AG08395 (cell line): ENCODE data around the gene ATRIP.

Experiments used
- DNase-seq: peaks from one replicate; pipeline ENCODE4 v3.0.0; 2012; ENCODE audit warnings: mixed read lengths, low spot score

The ATRIP gene

DNA sequence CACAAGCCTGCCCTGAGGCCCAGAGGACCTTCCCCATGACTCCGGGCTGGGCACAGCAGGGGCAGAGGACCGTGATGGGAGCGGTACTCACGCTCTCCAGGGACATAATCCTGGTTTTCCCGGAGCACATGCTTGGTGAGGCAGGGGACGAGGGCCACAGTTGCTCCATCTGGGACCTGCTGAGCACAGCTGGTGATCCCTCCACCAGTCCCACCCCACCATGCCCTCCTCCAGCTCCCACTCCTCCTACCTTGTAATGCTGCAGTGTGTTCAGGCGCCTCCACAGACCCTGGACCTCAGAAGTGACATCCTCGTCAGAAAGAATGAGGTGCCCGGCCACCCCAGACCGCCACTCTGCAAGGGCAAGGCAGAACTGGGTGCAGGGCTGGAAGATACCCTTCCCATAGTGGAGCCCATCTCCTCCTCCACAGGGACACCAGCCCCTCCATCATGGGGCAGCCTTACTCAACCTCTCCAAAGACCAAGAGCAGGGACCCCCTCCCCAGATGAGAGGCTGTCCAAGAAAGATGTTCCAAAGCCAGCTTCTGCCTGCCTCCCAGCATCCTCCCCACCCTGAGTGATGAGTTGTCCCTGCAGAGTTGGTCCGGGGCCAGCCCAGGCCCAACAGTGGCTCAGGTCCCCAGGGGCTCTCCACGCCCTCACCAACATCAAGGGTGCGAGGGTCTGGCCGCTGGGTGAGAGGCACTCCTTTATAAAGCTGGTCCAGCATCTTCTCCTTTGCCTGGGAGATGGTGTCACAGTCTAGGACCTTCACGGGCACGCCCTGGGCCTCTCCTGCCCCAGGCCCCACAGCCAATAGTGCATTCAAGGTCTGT, 36.1 kb upstream of the ATRIP start:
- DNase-seq, result no peak

DNA sequence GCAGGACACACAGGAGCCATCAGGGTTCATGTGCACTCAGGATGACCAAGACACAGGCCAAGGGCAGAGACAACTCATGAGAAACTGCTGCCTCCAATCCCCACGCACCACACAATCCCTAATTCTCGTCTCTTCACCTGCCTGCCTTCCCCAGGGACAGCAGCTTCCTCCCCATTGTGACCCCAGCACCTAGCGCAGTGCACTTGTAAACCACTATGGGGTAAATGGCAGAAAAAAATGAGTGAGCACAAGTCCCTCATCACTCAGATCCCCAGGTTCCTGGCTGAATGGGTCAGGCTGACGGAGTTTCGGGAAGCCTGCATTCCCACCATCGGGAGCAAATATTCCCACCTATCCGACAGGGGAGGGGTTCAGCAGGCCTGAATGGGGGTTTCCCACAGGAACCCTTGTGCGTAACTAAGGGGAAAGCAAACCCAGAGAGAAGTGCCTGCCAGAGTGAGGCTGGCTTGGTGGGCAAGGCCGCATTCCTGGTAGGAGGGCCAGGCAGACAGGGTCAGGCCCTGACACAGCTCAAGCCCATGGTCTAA, 35.4 kb upstream of the ATRIP start:
- no peak for DNase-seq

DNA sequence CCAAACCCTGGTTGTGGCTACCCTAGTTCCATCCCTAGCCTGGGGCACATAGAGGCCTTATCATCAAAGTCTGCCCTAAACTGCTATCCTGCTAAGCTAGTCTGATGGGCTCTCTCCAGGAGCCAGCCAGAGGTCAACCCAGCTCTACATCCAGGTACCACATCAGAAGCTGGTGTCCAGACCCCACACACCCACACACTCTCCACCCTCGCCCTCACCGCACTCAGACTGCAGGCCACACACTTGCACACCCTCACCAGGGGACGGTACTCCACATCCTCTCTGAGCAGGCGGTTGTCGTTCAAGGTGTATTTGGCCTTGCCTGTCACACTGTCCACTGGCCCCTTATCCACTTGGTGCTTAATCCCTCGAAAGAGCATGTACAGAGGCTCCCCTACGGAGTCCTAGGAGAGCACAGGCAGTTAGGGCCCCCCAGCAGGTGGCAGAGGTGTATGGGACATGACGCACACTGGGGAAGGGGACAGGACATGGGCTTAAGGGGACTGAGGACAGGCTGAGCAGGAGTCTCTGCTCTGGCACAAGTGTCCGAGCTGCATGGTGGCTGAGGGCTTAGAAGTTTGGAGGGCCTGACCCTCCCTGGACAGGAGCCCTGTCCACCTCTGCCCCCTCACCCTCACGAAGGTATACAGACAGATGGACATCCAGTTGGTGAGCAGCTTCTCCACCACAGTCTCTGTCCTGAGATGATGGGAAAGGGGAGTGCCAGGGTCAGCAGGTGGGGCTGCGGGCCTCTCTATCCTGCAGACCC, 34.7 kb upstream of the ATRIP start:
- DNase-seq, result no peak

DNA sequence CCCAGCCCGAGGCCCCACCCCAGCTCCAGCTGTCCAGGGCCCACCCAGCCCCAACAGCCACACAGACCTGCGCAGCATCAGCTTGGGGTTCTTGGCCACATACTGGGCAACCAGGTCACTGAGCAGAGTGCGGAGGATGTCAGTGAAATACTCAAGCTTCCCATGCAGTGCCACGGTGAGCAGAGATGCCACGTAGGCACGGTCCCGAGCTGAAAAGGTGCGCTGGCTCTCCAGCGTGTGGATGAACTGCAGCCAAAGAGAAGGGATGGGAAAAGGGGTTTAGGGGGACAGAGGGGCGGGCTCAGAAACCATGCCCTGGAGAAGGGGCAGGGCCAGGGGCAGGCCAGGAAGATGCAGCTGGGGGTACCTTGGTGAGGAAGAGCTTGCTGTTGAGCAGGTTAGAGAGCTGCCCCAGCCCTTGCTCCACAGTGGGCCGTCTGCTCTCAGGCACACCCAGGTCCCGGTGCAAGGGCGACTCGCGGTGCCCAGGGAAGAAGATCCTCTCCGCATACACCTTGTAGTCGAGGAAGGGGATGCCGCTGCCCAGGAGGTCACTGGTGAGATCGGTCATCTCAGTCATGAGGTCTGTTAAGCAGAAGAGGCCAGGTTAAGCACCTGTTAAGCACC, 34.0 kb upstream of the ATRIP start:
- no peak for DNase-seq

DNA sequence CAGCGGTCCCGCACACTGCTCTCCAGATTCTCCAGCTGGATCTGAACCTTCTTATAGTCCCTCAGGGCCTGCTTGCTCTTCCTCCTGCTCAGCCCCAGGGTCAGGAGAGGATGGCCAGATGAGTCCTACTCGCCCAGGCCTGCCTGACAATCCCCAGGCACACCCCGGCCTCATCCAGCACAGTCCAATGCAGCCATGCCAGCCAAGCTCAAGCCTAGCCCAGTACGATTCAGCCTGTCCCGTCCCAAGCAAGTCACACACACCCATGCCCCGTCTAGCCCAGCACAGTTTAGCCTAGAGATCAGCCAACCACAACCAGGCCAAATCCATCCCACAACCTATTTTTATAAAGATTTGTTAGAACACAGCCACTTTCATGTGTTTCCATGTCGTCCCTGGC, 33.5 kb upstream of the ATRIP start:
- DNase-seq, result no peak

DNA sequence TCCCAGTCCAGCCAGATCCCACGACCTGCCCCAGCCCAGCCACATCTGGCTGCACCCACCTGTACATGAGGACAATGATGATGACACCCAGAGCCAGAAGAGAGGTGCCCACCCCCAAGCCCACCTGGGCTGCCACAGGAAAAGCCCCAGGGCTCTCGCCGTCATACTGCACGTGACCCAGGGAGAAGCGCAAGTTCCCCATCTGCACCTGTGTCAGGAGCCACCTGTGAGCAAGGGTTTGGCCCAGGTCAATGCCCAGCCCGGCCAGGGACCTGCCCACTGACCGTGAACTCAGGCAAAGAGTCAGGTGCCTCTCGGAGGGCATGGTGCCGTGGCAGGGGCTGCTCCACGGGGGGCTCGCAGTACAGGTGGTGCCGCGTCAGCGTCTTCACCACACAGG, 32.9 kb upstream of the ATRIP start:
- no peak for DNase-seq

DNA sequence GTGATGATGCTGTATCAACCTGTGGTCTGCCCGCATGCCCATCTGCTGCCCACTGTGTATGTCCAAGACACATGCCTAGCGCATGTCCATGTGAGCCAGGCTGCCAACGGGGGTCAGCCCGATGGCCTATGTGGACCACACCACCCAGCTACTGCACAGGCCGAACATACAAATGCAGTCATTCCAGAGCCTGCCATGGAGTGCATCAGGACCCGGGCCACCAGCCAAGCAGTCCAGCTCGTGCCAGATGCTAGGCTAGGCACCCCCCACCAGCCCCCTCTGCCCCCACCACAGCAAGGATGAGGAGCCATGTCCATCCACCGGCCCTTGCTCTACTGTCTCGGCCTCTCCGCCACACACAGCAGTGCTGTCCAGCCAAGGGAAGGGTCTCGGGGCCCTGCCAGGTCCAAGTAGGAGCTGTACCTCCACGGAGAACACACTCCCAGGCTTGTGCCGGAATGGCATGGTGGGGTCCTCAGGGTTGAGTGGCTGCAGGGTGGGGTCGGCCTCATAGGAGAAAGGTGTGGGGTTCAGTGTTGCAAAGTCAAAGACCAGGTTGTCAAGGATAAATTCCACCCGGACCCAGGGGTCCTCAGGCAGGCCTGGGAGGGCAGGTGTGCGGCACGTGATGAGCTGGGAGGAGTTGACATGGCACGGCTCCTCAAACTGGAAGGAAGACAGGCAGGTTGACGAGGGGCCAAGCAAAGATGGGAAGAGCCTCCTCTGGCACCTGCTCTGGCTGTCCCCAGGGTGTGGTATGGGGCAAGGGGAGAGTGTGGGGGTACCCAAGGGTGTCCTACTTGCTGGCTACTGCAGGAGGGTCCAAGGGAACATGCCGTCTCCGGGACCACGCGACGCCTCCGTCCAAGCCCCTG, 31.9 kb upstream of the ATRIP start:
- DNase-seq, result no peak

DNA sequence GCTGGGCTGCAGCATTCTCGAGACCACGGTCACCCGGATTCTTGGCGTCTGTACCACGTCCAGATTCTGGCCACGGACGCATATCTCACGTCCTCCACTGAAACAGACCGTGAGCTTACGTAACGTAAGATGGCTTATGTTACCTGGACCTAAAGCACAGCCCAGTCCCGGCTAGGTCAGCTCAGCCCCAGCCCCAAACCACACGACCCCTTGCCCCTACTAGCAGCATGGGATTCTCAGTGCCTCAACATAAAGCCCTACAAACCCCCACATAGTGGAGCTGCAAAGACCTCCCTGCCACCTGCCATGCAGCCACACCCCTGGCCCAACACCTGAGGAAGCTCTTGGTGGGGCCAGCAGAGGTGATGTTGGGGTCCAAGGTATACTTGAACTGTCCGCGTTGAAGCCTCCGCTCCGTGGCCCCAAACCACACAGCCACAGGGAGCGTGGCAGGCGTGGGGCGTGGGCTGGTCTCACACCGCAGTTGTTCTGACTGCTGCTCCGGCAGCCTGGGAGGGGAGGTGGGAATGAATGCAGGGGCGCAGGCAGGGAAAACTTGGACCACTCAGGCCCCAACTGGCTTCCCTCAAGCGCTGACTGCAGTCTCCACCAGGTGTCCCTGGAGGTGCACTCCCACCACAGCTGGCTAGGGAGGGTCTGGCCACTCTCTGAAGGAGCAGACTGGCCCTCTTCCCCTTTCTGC, 31.1 kb upstream of the ATRIP start:
- DNase-seq, result no peak

DNA sequence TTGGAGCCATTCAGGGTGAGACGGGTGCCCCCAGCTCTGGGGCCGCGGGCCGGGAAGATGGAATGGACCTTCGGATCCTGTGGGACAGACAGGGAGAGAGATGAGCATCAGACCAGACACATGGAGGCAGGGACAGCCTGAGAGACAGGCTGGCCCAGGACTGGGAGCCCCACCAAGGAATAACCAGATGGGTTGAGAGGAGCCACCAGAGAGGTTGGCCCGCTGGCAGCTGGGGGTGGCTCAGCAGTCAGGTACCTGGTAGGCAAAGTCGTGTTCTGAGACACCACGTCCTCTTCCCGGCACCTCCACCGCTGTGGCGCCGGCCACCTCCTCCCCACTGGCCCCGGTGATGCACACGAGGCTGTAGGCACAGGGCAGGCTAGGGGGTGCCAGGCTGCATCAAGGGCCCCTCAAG, 30.4 kb upstream of the ATRIP start:
- DNase-seq, result no peak

DNA sequence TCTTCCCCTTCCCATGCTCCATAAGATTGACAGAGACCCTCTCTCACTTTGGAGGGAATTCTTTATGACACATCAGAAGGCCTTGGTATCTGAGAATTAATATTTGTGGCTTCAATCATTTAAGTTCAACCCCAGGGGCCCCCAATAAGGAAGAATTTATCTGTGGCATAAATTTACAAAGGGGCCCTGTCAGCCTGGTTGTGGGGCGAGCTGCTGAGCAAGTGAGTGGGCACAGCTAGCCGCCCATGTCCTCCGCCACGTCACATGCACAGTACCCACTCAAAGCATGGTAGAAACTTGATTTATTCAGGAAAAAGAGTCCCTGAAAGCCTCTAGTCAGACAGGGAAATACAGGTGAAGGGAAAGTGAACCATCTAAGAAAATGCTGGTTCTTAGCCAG, 30.0 kb upstream of the ATRIP start:
- no peak for DNase-seq

DNA sequence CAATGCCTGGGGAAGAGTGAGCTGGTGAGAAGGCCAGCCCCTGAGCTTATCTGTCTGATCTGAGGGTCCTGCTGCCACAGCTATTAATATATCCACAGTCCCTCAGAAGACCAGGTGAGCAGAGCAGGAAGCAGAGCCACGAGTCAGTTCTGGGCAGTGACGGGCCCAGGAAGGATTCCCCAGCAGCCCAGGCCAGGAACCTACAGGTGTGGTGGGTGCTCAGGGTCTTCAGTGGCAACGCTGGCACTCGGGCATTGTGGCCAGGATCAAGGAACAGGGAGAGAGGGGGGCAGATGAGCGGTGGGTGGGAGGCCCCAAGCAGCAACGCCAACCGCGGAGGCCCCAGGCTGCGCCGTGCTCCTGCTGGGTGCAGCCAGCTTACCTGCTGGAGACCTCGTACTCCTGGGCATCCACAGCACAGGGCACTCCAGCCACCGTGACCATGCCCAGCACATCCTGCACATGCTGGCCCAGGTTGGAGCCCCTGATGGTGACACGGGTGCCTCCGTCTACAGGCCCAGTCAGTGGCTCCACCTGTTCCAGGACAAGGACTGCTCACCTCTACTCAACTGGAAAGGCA, 28.9 kb upstream of the ATRIP start:
- no peak for DNase-seq

DNA sequence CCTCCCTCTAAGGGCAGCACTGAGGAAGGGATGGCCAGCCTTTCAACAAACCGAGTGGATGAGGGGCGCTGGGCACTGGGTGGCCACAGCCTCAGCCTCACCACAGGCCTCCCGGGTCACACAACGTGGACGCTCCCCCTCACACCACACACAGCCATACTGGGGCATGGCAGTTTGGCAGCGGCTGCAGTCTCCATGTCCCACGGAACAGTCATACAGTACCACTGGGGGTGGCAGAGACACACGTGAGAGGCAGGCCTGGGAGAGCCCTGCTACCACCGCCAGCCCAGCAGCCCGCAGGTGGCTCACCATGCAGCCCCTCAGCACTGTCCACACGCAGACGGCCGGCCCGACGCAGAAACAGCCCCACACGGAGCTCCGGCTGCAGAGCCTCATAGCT, 28.4 kb upstream of the ATRIP start:
- no peak for DNase-seq

DNA sequence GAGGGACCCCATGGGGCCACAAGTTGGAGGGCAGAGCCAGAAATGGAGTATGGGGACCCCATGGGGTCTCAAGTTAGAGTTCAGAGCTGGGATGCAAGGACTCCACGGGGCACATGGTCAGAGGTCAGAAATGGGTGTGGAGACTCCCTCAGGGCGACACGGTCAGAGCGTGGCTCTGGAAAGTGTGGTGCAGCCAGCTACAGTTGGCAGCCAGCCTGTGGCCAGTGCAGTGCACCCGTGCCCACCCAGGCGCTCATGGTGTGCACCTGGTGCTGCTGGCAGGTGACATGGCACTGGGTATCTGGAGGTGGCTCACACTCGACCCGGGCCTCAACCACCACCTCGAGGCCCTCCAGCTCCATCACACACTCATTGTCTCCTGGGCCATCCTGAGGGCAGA, 27.9 kb upstream of the ATRIP start:
- no peak for DNase-seq

DNA sequence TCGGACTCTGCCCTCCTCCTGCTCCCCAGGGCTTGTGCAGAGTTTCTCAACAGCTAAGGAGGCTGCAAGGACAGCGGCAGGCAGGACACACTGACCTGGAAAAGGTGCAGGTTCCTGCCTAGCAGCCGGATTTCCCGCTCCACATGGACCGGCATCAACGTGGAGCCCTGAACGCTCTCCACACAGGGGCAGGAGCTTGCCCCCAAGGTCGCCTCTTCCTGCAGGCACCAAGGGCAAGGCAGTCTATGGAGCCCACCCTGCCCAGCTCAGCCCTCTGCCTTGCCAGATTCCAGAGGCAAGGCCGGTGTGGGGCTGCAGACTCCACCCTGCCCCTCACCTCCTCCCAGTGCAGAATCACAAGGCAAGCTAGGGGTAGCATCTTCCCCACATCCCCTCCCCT, 27.4 kb upstream of the ATRIP start:
- no peak for DNase-seq

DNA sequence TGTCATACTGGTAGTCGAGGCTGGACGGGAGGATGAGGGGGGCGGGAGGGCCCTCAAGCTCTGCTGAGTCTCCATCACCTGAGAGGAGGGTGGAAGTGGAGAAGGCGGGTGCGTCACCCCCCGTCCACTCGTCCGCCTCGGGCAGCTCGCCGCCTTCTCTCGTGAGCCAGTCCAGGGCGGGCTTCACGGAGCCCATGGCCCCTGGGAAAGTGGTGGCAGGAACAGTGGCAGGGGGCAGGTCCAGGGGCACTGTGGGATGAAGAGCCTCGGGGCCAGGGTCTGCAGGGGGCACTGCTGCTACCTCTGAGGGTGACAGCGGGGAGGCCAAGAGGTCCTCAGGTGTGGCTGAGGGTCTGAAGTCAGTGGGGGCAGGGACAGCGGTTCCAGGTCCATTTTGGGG, 26.9 kb upstream of the ATRIP start:
- DNase-seq, result no peak

DNA sequence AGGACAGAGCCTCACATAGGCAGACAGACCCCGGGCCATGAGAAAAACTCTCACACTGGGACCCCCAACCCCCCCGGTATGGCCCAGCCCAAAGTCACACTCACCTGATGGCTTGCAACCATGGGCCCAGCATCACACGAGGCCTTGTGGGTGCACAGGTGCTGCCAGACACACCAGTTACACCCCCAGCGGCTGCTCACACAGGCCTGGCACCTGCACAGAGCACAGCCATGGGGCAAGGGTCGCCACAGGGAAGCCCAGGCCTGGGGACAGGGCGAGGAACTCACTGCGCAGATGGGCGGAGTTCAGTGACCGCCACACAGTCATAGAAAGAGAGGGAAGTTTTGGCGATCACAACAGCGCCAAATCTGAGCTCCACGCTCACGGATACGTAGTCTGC, 26.0 kb upstream of the ATRIP start:
- no peak for DNase-seq

DNA sequence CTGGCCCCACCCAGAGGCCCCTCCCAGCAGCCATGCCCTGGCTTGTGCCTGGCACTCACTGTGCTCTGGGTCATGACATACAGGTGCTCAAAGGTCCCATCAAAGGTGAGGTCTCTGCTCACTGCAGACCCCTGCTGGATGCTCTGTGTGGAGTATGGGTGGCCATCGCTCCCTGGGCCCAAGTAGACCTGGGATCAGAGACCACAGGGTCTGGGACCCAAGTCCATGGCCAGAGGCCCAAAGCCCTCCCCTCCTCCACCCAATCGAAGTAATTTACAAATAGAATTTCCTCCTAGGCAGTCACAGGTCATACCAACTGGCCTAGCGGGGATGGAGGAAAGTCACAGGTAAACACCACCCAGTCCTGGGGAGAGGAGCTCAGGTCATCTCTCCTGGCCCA, 24.3 kb upstream of the ATRIP start:
- no peak for DNase-seq

DNA sequence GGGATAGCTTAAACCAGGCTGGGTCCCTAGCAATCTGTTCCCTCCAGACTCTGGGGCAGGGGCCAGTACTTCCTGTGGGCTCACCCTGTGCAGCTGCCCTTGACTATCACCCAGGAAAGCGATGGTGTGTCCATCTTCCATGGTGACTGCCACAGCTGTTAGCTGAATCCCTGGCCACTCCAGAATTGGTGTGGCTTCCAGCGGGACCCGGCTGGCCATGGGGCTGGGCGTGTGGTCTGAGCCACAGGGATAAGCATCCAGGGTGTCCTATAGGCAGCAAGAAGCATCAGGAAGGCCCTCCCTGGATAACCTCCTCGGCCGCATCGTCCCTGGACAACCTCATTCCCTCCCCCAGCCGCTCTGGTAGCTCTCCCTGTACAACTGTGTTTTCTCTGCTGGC, 23.9 kb upstream of the ATRIP start:
- DNase-seq, result no peak

DNA sequence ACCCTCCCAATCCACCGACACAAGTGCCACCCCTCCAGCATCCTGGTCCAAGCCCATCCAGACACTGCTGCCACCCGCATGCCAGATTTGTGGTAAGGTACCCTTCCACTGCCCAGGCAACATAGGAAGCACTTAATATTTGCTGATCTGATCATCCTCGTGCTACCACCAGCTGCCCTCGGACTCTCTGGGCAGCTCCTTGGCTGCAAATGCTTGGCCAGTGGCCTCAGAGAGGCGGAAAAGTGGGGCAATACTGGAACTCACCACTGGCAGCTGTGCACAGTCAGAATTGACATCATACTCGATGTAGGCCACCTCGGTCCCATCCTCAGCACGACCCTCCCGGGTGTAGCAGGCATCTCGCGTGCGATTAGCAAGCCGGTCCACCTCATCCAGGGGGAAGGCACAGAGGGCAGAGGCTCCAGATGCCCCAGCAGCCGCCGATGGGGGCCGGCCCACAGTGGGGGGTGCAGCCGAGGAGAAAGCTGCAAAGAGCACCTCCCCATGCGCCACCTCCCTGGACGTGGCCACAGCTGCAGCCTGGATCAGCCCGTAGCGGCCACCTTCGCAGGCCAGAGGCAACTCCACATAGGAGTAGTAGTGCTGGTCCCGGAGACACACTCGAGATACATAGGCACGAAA, 23.2 kb upstream of the ATRIP start:
- DNase-seq, result no peak
